Keratinocyte (primary cell): ENCODE results near the gene MACF1. TPM values are rescaled to one million over a fixed set of nuclear protein-coding genes. Genes with fewer than 3 reads are reported as not detected.
A peak's percentile ranks its signal among the peaks of the same experiment; 100 is the strongest.

Experiments
- DNase-seq: peaks from one replicate; pipeline ENCODE4 v3.0.0-alpha.2; 2011; ENCODE audit warnings: low read depth, missing footprints, low spot score
- FAIRE-seq: peaks from 2 replicates; lab custom pipeline; 2011; peaks lifted over from hg19 to GRCh38; lab: Jason Lieb, UNC
- H2AFZ ChIP-seq: 2 replicates; pipeline ENCODE4 v1.6.0; 2012; ENCODE audit warnings: low read length, control low read depth, inconsistent platforms; ENCODE audit not compliant: control insufficient read depth
- H3K27ac ChIP-seq: 2 replicates; pipeline ENCODE4 v1.5.1; 2011; ENCODE audit warnings: low read length; ENCODE audit not compliant: control insufficient read depth, insufficient read depth
- H3K27me3 ChIP-seq: 3 replicates; pipeline ENCODE4 v1.6.0; 2011; ENCODE audit warnings: low read length; ENCODE audit not compliant: control insufficient read depth, insufficient read depth; ENCODE audit errors: extremely low read depth
- H3K36me3 ChIP-seq, 2 experiments: 2 replicates in 1 of 2; 3 replicates in 1 of 2; pipeline ENCODE4 v1.5.1; 2011; ENCODE audit warnings: low read length in 2 of 2, mild to moderate bottlenecking in 1 of 2; ENCODE audit not compliant: control insufficient read depth in 2 of 2, insufficient read depth in 2 of 2; ENCODE audit errors: extremely low read depth in 1 of 2
- H3K4me1 ChIP-seq: 3 replicates; pipeline ENCODE4 v1.5.1; 2011; ENCODE audit warnings: low read length; ENCODE audit not compliant: control insufficient read depth, insufficient read depth; ENCODE audit errors: extremely low read depth
- H3K4me2 ChIP-seq: 3 replicates; pipeline ENCODE4 v1.6.0; 2011; ENCODE audit warnings: low read depth, low read length; ENCODE audit not compliant: control insufficient read depth, insufficient read depth; ENCODE audit errors: extremely low read depth
- H3K4me3 ChIP-seq, 3 experiments: fragments of 200-600 bp in 1 of 3; sonication (generic) in 1 of 3; 2 replicates in 2 of 3; 3 replicates in 1 of 3; pipeline ENCODE4 v1.5.1; 2011 to 2016; ENCODE audit warnings: low read length in 3 of 3, mild to moderate bottlenecking in 3 of 3, control low read depth in 2 of 3, inconsistent platforms in 1 of 3, low read depth in 1 of 3, mixed read lengths in 1 of 3, mixed run types in 1 of 3, moderate library complexity in 1 of 3; ENCODE audit not compliant: control insufficient read depth in 2 of 3, insufficient read depth in 2 of 3; ENCODE audit errors: extremely low read depth in 1 of 3
- H3K79me2 ChIP-seq: 2 replicates; pipeline ENCODE4 v1.6.0; 2012; ENCODE audit warnings: low read length; ENCODE audit not compliant: control insufficient read depth, insufficient read depth
- H3K9ac ChIP-seq: 3 replicates; pipeline ENCODE4 v1.6.0; 2011; ENCODE audit warnings: low read length; ENCODE audit not compliant: control insufficient read depth, insufficient read depth; ENCODE audit errors: extremely low read depth
- H3K9me1 ChIP-seq: 3 replicates; pipeline ENCODE4 v1.6.0; 2011; ENCODE audit warnings: low read length; ENCODE audit not compliant: control insufficient read depth, insufficient read depth; ENCODE audit errors: extremely low read depth
- H3K9me3 ChIP-seq: 2 replicates; pipeline ENCODE4 v1.5.1; 2012; ENCODE audit warnings: low read depth, low read length; ENCODE audit not compliant: control insufficient read depth
- H4K20me1 ChIP-seq: 3 replicates; pipeline ENCODE4 v1.6.0; 2011; ENCODE audit warnings: low read length; ENCODE audit not compliant: control insufficient read depth, insufficient read depth; ENCODE audit errors: extremely low read depth
- EZH2 ChIP-seq: IDR thresholded peaks from one replicate; pipeline ENCODE4 v1.6.1; 2012; ENCODE audit warnings: inconsistent platforms, mild to moderate bottlenecking, low read length, moderate library complexity
- dilution Hi-C: fragments of 300-500 bp; cut with MboI; formaldehyde crosslinking; loops from one replicate; pipeline ENCODE4 v1.7.0; 2020; ENCODE audit warnings: low sequenced_read_pairs; ENCODE audit not compliant: extremely low pct_ligation_motif_present
- polyA plus RNA-seq, 5 experiments: library from polyadenylated mRNA; depleted of rRNA in 3 of 5; stranded (reverse) in 3 of 5; stranded (forward) in 1 of 5; unstranded in 1 of 5; fragments of >200 nt; gene quantifications; 1 replicate in 1 of 5; 2 replicates in 3 of 5; 3 replicates in 1 of 5; pipeline versions ENCODE4 v1.2.1 to v1.2.3, GENCODE V29; 2011 to 2012; ENCODE audit warnings: missing spikeins in 2 of 5, low read depth in 1 of 5, low replicate concordance in 1 of 5
- TF ChIP-seq, protein P1 (sequence below), 3 experiments: IDR thresholded peaks in 1 of 3; conservative IDR thresholded peaks in 1 of 3; optimal IDR thresholded peaks in 1 of 3; 2 replicates in 2 of 3; 3 replicates in 1 of 3; pipeline versions ENCODE3 to v1.5.1; 2011; ENCODE audit warnings: low read length in 3 of 3, mild to moderate bottlenecking in 3 of 3, moderate library complexity in 2 of 3, control low read depth in 1 of 3, inconsistent platforms in 1 of 3; ENCODE audit not compliant: insufficient read depth in 2 of 3; ENCODE audit errors: extremely low read depth in 1 of 3

Gene MACF1
- polyA plus RNA-seq, 1 donor (not counting 4 experiments of a cell fraction or from before 2014, with no cell fraction given) = 111 TPM

DNA sequence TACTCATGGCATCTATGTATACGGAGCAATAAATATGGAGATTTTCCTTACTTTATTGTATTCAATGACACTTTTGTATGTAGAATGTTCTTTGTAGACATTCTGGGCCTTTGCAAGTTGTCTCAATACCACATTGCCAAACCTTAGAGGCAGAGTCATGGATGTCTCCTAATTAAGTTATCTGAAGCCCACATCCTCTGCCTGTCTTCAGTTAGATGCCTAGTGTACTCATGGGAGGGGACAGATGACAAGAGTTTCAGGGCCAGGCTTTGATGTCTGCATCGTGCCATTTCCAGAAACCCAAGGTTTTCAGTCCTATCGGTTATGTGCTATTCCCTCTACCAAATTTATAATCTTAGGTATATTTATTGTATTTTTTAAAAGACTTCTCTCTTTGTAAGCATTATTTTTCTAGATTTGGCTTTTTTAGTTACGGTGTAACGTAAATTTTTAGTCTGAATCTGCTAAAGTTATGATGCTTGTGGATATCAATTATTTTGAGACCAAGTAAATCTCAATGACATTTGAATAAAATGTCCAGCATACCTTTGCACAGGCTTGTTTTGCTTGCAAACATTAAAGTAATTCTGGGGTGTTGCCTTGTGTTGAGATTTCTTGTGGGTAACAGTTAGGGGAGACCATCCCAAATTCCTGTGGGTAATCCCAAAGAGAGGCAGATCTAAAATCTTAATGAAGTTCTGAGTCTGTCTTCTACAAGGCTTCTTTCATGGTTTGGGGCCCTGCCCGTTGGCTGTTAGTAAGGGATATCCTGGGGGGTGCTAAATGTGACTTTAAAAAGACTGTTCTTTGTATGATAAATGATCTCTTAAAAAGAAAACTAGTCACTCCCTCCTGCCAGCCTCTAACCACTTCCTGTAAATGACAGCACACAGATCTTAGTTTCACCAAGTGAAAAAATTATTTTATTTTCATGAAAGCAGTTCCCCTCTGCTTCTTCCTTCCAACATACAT, 8.0 kb upstream of the MACF1 start:
- Histone ChIP-seq H3K79me2 (peaks cover 74% of the 10 kb centered on the region), H3K27ac (peak overlapping the region; percentile 57), H3K4me3 (peak overlapping the region in 2 of 3 experiments; percentile 11 to 51), H3K9me1 (no peaks in the 10 kb centered on the region), H3K4me1 (peaks cover 50% of the 10 kb centered on the region), H3K36me3 (no peaks in the 10 kb centered on the region), H3K9ac (no peak overlapping the region), H2AFZ (no peak overlapping the region), H3K9me3 (no peaks in the 10 kb centered on the region), H3K27me3 (no peaks in the 10 kb centered on the region), H3K4me2 (peak overlapping the region; percentile 58), H4K20me1 (peaks cover 6% of the 10 kb centered on the region)
- DNase-seq (no peak), FAIRE-seq (no peak)
- TF ChIP-seq, protein P1, sequence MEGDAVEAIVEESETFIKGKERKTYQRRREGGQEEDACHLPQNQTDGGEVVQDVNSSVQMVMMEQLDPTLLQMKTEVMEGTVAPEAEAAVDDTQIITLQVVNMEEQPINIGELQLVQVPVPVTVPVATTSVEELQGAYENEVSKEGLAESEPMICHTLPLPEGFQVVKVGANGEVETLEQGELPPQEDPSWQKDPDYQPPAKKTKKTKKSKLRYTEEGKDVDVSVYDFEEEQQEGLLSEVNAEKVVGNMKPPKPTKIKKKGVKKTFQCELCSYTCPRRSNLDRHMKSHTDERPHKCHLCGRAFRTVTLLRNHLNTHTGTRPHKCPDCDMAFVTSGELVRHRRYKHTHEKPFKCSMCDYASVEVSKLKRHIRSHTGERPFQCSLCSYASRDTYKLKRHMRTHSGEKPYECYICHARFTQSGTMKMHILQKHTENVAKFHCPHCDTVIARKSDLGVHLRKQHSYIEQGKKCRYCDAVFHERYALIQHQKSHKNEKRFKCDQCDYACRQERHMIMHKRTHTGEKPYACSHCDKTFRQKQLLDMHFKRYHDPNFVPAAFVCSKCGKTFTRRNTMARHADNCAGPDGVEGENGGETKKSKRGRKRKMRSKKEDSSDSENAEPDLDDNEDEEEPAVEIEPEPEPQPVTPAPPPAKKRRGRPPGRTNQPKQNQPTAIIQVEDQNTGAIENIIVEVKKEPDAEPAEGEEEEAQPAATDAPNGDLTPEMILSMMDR (optimal IDR thresholded peaks at IDR 0.05 in 1 of 3, IDR thresholded peaks at IDR 0.05 in 1 of 3, conservative IDR thresholded peaks at IDR 0.05 in 1 of 3; ENCODE audit: extremely low read depth in 1 of 3, insufficient read depth in 2 of 3, low read length in 3 of 3) = no peak
- no peak for TF ChIP-seq EZH2
- dilution Hi-C loops = no loop called here

DNA sequence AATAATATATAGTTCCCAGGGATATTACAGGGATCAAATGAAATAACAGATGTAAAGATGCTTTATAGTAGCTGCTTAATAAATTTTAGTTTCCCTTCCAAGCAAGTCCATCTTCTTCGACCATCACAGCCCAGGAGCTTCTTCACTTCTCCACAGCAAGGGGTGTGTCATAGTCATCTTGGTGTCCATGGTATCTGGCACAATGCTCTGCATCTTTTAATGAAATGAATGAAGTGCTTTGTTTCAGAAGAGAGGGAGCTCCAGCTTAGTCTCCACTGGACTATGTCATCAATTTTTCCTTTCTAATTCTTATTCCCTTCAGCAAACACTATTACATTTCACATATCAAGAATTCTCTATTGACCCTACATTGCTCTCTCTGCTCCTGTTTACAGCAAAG, 4.9 kb upstream of the MACF1 start:
- Histone ChIP-seq H3K79me2 (peaks cover 86% of the 10 kb centered on the region), H4K20me1 (peaks cover 12% of the 10 kb centered on the region)
- DNase-seq = no peak

More for the DNA sequence above, 4.9 kb upstream of the MACF1 start:
- FAIRE-seq = no peak
- H3K4me3 ChIP-seq = no peak overlapping the region
- no peak for TF ChIP-seq EZH2
- H3K27ac ChIP-seq = no peak overlapping the region
- no peaks in the 10 kb centered on the region for H3K9me3 ChIP-seq
- H3K27me3 ChIP-seq = no peaks in the 10 kb centered on the region
- H3K4me1 ChIP-seq = peaks cover 35% of the 10 kb centered on the region
- no peak overlapping the region for H3K9ac ChIP-seq
- H3K36me3 ChIP-seq = no peaks in the 10 kb centered on the region
- H2AFZ ChIP-seq = no peak overlapping the region
- H3K9me1 ChIP-seq = peaks cover 2% of the 10 kb centered on the region
- no peak overlapping the region for H3K4me2 ChIP-seq
- dilution Hi-C loops = no loop called here
